ENCODE results near the gene ARL6IP4.

DNA sequence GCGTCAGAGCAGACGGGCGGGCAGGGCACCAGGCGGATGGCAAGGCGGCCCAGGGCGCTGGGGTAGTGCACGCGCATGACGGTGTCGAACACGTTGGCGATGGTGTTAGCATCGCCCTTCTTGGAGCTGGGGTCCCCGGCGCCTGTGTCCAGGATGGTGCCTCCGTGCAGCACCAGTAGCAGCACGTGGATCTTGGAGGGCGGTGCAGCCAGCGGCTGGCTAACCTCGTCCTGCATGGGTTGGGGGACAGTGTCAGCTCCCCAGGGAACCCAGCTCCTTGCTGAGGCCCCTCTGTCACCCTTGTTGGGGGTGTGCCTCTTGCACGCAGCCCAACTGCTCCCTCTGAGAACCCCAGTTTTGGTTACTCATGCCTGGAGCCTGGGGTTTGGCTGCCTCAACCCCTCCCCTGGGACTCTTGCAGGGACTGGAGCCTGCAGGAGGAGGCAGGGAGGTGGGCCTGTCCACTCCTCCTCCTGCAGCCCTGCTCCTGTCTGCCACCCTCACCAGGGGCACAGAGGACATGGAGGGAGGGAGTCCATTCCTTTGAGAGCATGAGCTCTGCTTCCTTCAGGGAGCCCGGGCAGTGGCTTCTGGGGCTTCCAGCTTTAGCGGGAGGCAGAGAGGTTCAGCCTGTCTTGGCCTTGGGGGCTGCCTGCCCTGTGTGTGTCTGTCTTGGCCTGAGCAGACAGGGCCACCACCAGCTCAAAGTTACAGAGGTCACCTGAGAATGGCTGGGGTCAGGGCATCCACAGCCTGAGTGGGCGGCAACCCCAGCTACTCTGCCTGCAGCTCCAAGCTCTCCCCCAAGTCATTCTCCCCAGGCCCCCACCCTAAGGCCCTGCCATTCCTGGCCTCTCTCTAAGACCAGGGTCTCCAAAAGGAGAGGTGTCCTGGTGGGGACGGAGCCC is 17.1 kb downstream of the ARL6IP4 start:
- TF ChIP-seq ELF4 (IDR thresholded peaks at IDR 0.05): no peak
- TF ChIP-seq L3MBTL2 (conservative IDR thresholded peaks at IDR 0.05): no peak
- TF ChIP-seq ARNT (IDR thresholded peaks at IDR 0.05): no peak
- TF ChIP-seq SUZ12 (IDR thresholded peaks at IDR 0.05): no peak
- no peak for TF ChIP-seq BHLHE40 (IDR thresholded peaks at IDR 0.05; ENCODE audit: borderline replicate concordance)
- no peak for TF ChIP-seq LEF1 (IDR thresholded peaks at IDR 0.05; ENCODE audit: borderline replicate concordance)
- no peak for TF ChIP-seq FOXM1 (IDR thresholded peaks at IDR 0.05; ENCODE audit: borderline replicate concordance)
- no peak for TF ChIP-seq HDGF (IDR thresholded peaks at IDR 0.05; ENCODE audit: borderline replicate concordance)
- no peak for TF ChIP-seq FOXK2 (IDR thresholded peaks at IDR 0.05)
- TF ChIP-seq, protein P1, sequence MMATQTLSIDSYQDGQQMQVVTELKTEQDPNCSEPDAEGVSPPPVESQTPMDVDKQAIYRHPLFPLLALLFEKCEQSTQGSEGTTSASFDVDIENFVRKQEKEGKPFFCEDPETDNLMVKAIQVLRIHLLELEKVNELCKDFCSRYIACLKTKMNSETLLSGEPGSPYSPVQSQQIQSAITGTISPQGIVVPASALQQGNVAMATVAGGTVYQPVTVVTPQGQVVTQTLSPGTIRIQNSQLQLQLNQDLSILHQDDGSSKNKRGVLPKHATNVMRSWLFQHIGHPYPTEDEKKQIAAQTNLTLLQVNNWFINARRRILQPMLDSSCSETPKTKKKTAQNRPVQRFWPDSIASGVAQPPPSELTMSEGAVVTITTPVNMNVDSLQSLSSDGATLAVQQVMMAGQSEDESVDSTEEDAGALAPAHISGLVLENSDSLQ (IDR thresholded peaks at IDR 0.05): no peak
